Measurements from ENCODE around the gene ABCC9.

ABCC9 gene

DNA sequence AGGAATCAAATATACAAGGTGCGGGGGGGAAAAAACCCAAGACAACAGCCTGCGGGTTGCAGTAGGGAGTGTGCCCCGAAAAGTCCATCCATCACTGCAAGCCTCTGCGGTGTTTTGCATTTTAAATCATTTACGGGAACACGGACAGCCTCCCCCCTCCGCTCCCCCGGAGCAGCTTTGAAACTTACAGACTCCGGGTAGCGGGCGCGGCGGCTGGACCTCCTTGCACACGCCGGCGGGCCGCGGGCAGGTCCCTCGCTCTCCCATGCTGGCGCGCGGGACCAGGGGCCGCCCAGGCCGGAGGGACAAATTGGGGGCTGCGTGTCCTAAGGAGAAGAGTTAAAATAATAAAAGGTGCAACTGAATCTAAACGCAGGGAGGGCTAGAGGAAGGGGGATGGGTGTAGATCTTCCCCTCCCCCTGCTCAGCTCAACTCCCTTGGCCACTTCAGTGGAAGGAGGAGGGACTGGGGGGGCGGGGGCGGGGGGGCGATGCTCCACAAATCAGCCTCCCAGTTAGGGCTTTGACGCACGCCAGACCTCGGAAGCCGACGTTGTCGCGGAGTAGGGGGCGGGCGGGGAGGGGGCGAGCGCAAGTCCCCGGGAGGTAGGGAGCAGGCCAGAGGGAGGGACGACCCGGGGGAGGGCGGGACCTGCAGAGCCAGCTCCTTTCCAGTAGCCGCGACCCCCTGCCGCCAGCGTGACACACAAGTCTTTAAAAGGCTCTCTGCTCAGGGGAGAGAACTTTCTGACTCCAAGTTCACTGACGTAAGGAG is 166.7 kb downstream of the ABCC9 start, which contains the start of gene KCNJ8:
KCNJ8 (minus strand) TSS at position 349 of the 775 bp plus-strand sequence. CDS start 1,090 bp downstream, outside the sequence.
- DNase-seq (ENCODE audit: low read depth in 2 of 2): no peak

DNA sequence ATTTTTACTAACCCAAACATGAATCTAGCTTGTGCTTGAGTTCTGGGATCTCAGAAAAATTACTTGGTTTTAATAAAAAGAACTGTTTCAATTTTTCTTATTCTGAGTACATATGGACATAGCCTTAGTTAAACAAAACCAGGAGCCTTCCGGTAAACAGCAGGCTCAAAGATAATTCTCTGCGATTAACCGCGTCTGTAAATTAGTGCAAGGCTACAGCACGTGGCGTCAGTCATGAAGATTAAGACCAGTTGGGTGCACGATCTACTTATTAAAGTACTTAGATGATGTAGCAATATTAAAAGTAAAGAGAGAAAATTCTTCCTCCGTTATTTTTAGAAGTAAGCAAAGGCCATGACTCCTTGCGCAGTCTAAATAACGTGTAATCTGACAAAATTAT is 167.4 kb downstream of the ABCC9 start:
- DNase-seq (ENCODE audit: low read depth in 2 of 2): no peak

DNA sequence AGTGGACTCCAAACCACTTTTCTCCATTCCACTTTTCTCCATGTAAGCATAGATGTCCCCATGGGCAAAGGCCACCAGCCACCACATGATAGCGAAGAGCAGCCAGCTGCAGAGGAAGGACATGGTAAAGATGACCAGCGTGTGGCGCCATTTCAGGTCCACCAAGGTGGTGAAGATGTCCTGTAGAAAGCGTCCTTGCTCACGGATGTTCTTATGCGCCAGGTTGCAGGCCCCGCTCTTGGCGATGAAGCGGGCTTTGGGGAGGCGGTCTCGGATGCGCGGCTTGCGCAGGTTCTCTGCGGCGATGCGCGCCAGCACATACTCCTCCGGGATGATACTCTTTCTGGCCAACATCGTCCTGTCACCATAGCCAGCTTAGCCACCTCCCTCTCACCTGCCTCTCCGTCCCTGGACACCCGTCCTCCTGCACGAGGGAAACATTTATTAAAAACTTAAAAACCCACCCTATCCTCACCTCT is 167.9 kb downstream of the ABCC9 start:
- DNase-seq (ENCODE audit: low read depth in 2 of 2): no peak

DNA sequence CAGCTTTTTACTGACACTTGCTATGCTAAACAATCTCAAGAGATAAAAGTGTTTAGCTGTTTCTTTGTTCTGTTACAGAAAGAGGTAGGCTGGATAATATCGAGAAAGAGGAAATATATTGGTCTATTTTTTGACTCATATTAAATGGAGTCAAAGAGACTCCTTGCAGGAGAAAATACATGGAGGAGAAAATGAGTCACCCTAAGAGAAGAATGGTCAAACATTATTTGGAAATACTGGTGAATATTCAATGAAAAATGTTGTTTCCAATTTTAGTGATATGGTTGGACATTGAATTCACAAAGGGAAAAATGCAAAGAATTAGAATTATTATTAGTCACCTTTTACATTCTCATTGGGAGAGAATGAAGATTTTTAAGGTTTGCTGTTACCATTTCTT is 169.9 kb downstream of the ABCC9 start:
- peak in 1 of 2 experiments; percentile 12 for DNase-seq (ENCODE audit: low read depth in 2 of 2)

DNA sequence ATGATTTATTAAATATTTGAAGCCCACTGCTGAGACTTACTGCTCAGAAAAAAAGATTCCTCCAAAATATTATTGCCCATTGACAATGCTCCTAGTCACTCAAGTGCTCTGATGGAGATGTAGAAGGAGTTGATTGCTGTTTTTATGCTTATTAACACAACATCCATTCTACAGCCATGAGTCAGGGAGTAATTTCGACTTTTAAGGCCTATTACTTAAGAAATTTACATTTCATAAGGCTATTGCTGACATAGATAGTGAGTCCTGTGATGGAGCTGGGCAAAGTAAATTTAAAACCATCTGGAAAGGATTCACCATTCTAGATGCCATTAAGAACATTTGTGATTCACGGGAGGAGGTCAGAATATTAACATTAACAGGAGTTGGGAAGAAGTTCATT is 171.9 kb downstream of the ABCC9 start:
- no peak for DNase-seq (ENCODE audit: low read depth in 2 of 2)

DNA sequence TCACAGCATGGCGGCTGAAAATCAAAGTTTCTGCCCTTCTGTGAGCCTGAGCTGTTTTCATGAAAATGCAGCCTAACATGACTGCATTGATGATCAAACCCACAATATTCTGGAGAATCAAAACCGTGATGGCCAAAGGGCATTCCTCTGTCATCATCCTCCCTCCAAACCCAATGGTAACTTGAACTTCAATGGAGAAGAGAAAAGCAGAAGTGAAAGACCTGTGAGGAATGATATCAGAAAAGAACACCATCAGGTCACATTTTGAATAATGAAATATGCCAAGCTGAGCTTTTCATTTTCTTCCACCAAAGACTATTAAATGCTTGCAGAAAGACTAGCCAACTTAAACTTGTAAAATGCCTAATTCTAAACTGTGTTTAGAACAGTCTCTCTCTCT is 174.8 kb downstream of the ABCC9 start:
- no peak for DNase-seq (ENCODE audit: low read depth in 2 of 2)

DNA sequence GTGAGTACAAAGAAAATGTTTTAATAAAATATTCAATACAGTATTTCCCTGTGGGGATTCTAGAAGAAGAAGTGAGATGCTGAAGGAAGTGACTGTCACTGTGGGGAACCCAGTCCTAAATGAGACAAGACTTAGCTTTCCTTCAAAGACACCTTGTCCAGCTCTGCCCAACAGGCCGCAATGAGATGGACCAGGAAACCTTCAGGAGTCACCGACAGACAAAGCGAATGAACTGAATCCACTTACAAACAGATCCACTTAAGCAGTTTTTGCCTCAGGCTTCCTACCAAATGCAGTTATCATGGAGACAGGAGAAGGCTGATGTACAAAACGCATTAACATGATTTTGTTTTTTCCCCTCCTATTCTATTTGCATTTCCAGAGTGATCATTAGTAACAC is 176.3 kb downstream of the ABCC9 start:
- no peak for DNase-seq (ENCODE audit: low read depth in 2 of 2)

DNA sequence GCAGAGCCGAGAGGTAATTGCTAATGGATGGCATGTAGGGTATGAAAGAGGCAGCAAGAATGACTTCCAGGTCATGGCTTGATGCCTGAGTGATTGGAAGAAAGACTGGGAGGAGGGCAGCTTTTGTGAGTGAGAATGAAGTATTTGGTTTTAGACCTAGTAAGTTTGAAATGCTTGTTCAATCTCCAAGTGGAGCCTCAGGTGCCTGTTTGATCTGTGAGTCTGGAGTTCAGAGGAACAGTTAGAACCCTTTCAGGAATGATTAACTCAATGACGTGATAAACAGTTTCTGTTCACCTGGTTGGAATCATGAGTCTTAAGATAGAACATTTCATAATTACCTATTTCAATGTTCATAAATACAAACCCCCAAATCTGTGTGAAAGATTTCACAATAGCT is 177.2 kb downstream of the ABCC9 start:
- no peak for DNase-seq (ENCODE audit: low read depth in 2 of 2)

DNA sequence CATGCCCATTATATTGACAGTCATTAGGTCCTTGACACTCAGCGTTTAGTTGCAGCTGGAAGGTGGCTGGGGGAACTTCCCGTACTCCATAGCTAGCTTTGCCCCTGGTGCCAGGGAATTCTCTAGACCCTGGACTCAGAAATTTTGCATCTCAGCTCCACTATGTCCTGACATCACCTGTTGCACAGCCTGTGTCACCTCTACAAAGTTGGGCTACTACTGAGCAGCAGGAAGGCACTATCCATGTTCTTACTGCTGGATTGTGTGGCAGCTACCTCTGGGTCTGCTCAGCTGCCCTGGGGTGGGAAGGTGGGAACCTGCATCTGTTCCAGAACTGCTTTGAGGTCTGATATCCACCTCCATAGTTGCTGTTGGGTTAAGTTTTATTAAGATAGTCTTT is 177.7 kb downstream of the ABCC9 start:
- DNase-seq (ENCODE audit: low read depth in 2 of 2): no peak

DNA sequence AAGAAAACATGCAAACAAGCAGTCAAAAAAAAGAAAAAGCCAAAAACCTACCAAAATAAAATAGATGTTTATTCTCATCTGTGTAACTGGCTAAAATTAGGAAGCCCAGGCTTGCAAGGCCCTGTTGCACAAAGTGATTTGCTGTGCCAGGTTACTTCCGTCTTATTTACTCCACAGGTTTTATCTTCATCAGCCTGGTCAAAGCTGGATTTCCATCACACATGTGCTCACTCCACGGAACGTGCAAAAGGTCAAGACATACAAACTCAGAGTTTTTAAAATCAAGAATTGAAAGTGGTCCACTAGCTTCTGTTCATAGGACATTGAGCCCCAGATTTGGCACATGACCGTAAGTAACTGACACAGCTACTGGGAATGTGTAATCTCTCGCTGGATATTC is 181.5 kb downstream of the ABCC9 start:
- no peak for DNase-seq (ENCODE audit: low read depth in 2 of 2)

DNA sequence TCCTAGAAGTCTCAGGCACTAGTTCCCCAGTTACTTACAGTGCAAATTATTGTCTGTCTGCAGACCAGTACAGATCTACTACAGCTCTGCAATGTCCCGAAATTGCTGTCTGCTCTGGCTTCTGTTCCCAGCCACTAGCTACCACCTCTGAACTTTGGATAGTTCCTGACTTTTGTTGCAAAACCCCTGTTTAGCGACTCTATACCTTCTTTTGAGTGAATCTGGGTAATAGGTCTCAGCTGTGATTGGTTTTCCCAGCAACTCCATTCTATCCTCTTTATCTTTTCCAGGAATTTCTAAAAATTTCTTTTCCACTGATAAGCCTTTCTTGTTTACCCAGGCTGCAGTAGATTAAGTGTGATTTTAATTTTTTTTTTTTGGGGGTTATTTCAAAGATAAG is 183.5 kb downstream of the ABCC9 start:
- no peak for DNase-seq (ENCODE audit: low read depth in 2 of 2)

DNA sequence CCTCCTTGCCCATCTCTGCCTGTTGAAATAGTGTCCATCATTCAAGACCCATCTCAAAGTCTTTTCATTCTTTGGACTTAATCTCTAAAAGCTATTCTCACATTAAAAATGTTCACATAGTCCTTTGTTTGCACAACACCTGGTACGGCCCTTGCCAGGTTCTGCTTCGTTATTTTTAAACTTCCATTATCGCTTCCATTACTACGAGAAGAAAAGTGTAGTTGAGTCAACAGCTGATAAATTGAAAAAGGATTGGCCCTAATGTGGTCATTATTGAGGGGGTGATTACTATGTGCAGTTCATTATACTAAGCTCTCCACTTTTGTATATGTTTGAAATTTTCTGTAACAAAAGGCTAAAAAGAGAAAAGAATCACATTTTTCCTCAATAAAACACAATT is 184.5 kb downstream of the ABCC9 start:
- no peak for DNase-seq (ENCODE audit: low read depth in 2 of 2)

DNA sequence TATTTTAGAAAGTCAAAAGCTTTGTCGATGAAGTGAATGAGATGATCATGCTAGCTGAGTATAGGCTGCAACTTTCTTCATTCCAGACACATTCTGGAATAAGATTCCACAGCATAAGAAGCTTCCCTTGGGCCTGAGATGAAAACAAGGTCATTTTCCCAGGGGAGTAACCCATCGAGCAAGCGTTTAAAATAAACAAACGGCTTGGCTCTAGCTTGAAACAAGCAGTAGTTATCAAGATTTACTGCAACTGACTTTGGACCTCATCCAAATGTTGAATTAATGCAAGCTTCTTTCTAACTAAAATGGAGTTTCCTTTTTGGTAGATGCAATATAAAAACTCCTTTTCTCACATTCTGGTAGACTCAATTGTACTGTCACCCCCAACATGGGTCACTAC is 189.7 kb downstream of the ABCC9 start:
- peak in 1 of 2 experiments; percentile 17 for DNase-seq (ENCODE audit: low read depth in 2 of 2)

All from fibroblast of skin of left biceps (primary cell).